HepG2 (cell line): ENCODE data around the gene FHDC1. TPM values are rescaled to one million over a fixed set of nuclear protein-coding genes. Genes with fewer than 3 reads are reported as not detected.

ENCODE experiments used
- ATAC-seq: fragments of 200-7000 bp; cut with Tn5 transposase; 3 replicates; pipeline ENCODE4 v1.9.1; 2020; ENCODE audit warnings: mild to moderate bottlenecking, moderate library complexity
- BruUV-seq: library from RNA; stranded (reverse); fragments of 400-500 nt; replicated peaks from 2 replicates; lab custom pipeline; 2021; lab: Mats Ljungman, UMichigan
- CTCF ChIA-PET: fragments of 300-600 bp; formaldehyde crosslinking; extraction: SDS; loops from one replicate; lab custom pipeline; 2021; ENCODE audit warnings: low total read pairs, inconsistent platforms, low intra/inter-chr PET ratio; lab: Yijun Ruan, JAX
- POLR2A ChIA-PET: fragments of 350-600 bp; sonication (Branson Sonifier 250); formaldehyde crosslinking; loops from one replicate; lab custom pipeline; 2020; ENCODE audit warnings: antibody characterized with exemption, inconsistent platforms; lab: Yijun Ruan, JAX
- DNase-seq: peaks from one replicate; pipeline ENCODE4 v3.0.0-alpha.2; 2015; ENCODE audit warnings: low spot score
- FAIRE-seq: peaks from 3 replicates; lab custom pipeline; 2011; peaks lifted over from hg19 to GRCh38; lab: Jason Lieb, UNC
- H2AFZ ChIP-seq: one replicate; pipeline ENCODE4 v1.6.1; 2011; ENCODE audit warnings: low read length, inconsistent platforms
- H3K27ac ChIP-seq: fragments of 300-600 bp; 3 replicates; pipeline ENCODE4 v1.8.0; 2011; ENCODE audit warnings: mixed run types, mild to moderate bottlenecking, mixed read lengths, low read length, inconsistent platforms; ENCODE audit not compliant: insufficient read depth; ENCODE audit errors: extremely low read length
- H3K27me3 ChIP-seq, 2 experiments: fragments of 200-600 bp in 1 of 2; 2 replicates in 1 of 2; 3 replicates in 1 of 2; pipeline versions ENCODE4 v1.6.0 to v1.8.0; 2011; ENCODE audit warnings: low read length in 2 of 2, mild to moderate bottlenecking in 2 of 2, moderate library complexity in 2 of 2, inconsistent platforms in 1 of 2; ENCODE audit not compliant: insufficient read depth in 2 of 2, control insufficient read depth in 1 of 2
- H3K36me3 ChIP-seq, 2 experiments: fragments of 200-600 bp in 1 of 2; replicated peaks in 1 of 2; 2 replicates in 1 of 2; 3 replicates in 1 of 2; pipeline versions ENCODE4 v1.5.1 to v1.8.0; 2011; ENCODE audit warnings: low read length in 2 of 2, inconsistent platforms in 1 of 2; ENCODE audit not compliant: insufficient read depth in 2 of 2, control insufficient read depth in 1 of 2
- H3K4me1 ChIP-seq: 2 replicates; pipeline ENCODE4 v1.5.1; 2012; ENCODE audit warnings: low read length, inconsistent platforms; ENCODE audit not compliant: insufficient read depth
- H3K4me2 ChIP-seq: 2 replicates; pipeline ENCODE4 v1.6.0; 2011; ENCODE audit warnings: low read depth, low read length, inconsistent platforms
- H3K4me3 ChIP-seq, 3 experiments: fragments of 200-600 bp in 1 of 3; sonication (generic), shearing (Covaris generic) in 1 of 3; replicated peaks in 1 of 3; 2 replicates each; pipeline ENCODE4 v1.5.1; 2011 to 2016; ENCODE audit warnings: low read length in 3 of 3, inconsistent platforms in 2 of 3, low read depth in 2 of 3, mild to moderate bottlenecking in 2 of 3, control low read depth in 1 of 3, mixed read lengths in 1 of 3; ENCODE audit not compliant: insufficient read depth in 1 of 3
- H3K79me2 ChIP-seq: one replicate; pipeline ENCODE4 v1.6.1; 2011; ENCODE audit warnings: low read length, inconsistent platforms; ENCODE audit not compliant: insufficient read depth
- H3K9ac ChIP-seq: 2 replicates; pipeline ENCODE4 v1.6.0; 2011; ENCODE audit warnings: mild to moderate bottlenecking, low read depth, low read length, inconsistent platforms; ENCODE audit not compliant: insufficient read depth
- H3K9me3 ChIP-seq: 2 replicates; pipeline ENCODE4 v1.5.1; 2012; ENCODE audit warnings: mild to moderate bottlenecking, low read length
- H4K20me1 ChIP-seq: 2 replicates; pipeline ENCODE4 v1.6.0; 2011; ENCODE audit warnings: inconsistent platforms, mild to moderate bottlenecking, low read length, moderate library complexity; ENCODE audit not compliant: insufficient read depth
- CBX1 ChIP-seq: IDR thresholded peaks from one replicate; pipeline ENCODE4 v1.6.1; 2016; ENCODE audit warnings: antibody characterized with exemption, low read depth
- CENPT ChIP-seq: sonication (generic); formaldehyde crosslinking; IDR thresholded peaks from 2 replicates; pipeline ENCODE4 v1.8.0; 2022; ENCODE audit warnings: low read depth, mild to moderate bottlenecking, moderate library complexity, missing genetic modification reagents
- CREM ChIP-seq, 2 experiments: sonication (generic) in 1 of 2; formaldehyde crosslinking in 1 of 2; IDR thresholded peaks; 2 replicates each; pipeline versions ENCODE4 v1.4.0 to v1.6.1; 2016 to 2020; ENCODE audit warnings: antibody characterized with exemption in 1 of 2, mild to moderate bottlenecking in 1 of 2, missing genetic modification reagents in 1 of 2
- HES4 ChIP-seq: sonication (generic); formaldehyde crosslinking; IDR thresholded peaks from 2 replicates; pipeline ENCODE4 v1.9.0; 2021; ENCODE audit warnings: mild to moderate bottlenecking, missing genetic modification reagents, borderline replicate concordance
- PRPF4 ChIP-seq: fragments of 200-400 bp; formaldehyde crosslinking; IDR thresholded peaks from 2 replicates; pipeline ENCODE4 v1.6.1; 2016; ENCODE audit warnings: low read length, low read depth; ENCODE audit not compliant: poor library complexity, severe bottlenecking
- SALL2 ChIP-seq: sonication (generic); formaldehyde crosslinking; IDR thresholded peaks from 2 replicates; pipeline ENCODE4 v1.8.1; 2023; ENCODE audit warnings: mild to moderate bottlenecking, missing genetic modification reagents, inconsistent platforms
- SNRNP70 ChIP-seq: fragments of 200-400 bp; formaldehyde crosslinking; IDR thresholded peaks from 2 replicates; pipeline ENCODE4 v1.6.1; 2017; ENCODE audit warnings: mild to moderate bottlenecking, low read depth, low read length, moderate library complexity
- SRSF1 ChIP-seq: fragments of 200-400 bp; formaldehyde crosslinking; optimal IDR thresholded peaks from 2 replicates; pipeline ENCODE3; 2017; ENCODE audit warnings: mild to moderate bottlenecking, low read depth, low read length, moderate library complexity
- ZNF549 ChIP-seq: sonication (generic); formaldehyde crosslinking; IDR thresholded peaks from 2 replicates; pipeline ENCODE4 v1.5.0; 2020; ENCODE audit warnings: missing genetic modification reagents
- ZNF672 ChIP-seq: sonication (generic); formaldehyde crosslinking; IDR thresholded peaks from 2 replicates; pipeline ENCODE4 v1.8.1; 2022; ENCODE audit warnings: missing genetic modification reagents
- ZNF747 ChIP-seq: sonication (generic); formaldehyde crosslinking; IDR thresholded peaks from 2 replicates; pipeline ENCODE4 v1.8.1; 2023; ENCODE audit warnings: missing genetic modification reagents, mild to moderate bottlenecking, borderline replicate concordance
- ZSCAN9 ChIP-seq: IDR thresholded peaks from 2 replicates; pipeline ENCODE4 v1.6.1; 2016; ENCODE audit warnings: borderline replicate concordance
- WGBS: methylation state at CpG from one replicate; pipeline ENCODE4 v1.1.6; 2017; ENCODE audit warnings: low lambda C conversion rate; 5-methylcytosine and 5-hydroxymethylcytosine counted together
- in situ Hi-C: cut with HindIII; loops from 2 replicates; pipeline ENCODE4 v1.10.0; 2017; ENCODE audit warnings: low pct_unique_long_range_greater_than_20kb; ENCODE audit not compliant: extremely low pct_ligation_motif_present
- intact Hi-C: fragments of 100-400 bp; cut with micrococcal nuclease; formaldehyde crosslinking; loops from one replicate; pipeline ENCODE4 v1.10.0; 2022; ENCODE audit not compliant: unreplicated experiment
- polyA plus RNA-seq, 8 experiments: library from polyadenylated mRNA; depleted of rRNA in 3 of 8; stranded (reverse) in 7 of 8; unstranded in 1 of 8; fragments of >200 nt; fragmentation: Illumina TruSeq in 4 of 8; extraction: Trizol in 4 of 8; gene quantifications; 2 replicates each; pipeline versions ENCODE4 v1.2.1 to v1.2.3, GENCODE V29; 2011 to 2016; ENCODE audit warnings: low read depth in 4 of 8, missing spikeins in 1 of 8, mixed read lengths in 1 of 8; ENCODE audit not compliant: insufficient read depth in 1 of 8
- total RNA-seq, 5 experiments: library from RNA; depleted of rRNA; stranded (reverse); fragments of >200 nt; fragmentation: Illumina TruSeq; extraction: Trizol; gene quantifications; 2 replicates each; pipeline ENCODE4 v1.2.3, GENCODE V29; 2016; ENCODE audit warnings: low read depth in 1 of 5
- TF ChIP-seq, protein P1 (sequence below), 2 experiments: fragments of 450-650 bp in 1 of 2; sonication (generic) in 1 of 2; formaldehyde crosslinking; IDR thresholded peaks; 2 replicates each; pipeline versions ENCODE4 v1.5.0 to v1.8.0; 2020 to 2022; ENCODE audit warnings: mild to moderate bottlenecking in 1 of 2, missing genetic modification reagents in 1 of 2
- TF ChIP-seq, protein P2 (sequence below): IDR thresholded peaks from 2 replicates; pipeline ENCODE4 v1.6.1; 2016
- TF ChIP-seq, protein P3 (sequence below): sonication (generic); formaldehyde crosslinking; IDR thresholded peaks from 2 replicates; pipeline ENCODE4 v1.5.0; 2020; ENCODE audit warnings: missing genetic modification reagents

Gene FHDC1
- total and polyA plus RNA-seq, 2 of the 13 experiments (the other 11 are each of a cell fraction or from before 2014, with no cell fraction given): 0.07 to 0.15 TPM

DNA sequence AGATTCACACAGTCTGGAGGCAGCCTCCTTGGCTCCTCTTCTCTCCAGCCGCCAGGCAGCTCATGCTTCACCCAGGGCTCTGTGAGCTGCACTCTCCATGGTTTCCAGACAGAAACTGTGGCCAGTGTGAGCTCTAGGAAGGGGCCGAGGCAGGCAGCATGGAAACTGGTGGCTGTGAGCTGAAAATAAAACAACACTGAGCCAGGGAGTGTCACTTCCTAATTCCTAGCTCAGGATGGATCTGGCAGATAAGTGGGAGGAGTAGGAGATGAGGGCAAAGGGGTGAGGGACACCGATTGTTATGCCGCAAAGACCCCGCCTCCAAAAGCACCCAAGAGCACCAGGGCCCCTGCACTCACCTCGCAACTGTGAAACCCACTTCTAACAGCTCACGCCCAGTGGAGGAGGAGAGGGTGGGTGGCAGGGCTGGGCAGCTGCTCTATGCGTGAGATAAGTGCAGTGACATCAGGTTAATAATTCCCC, 69.8 kb downstream of the FHDC1 start:
- H4K20me1 ChIP-seq: no peaks in the 10 kb centered on the region
- peak overlapping the region; percentile 39; the same call in 1 of the 2 replicates for H3K4me2 ChIP-seq
- ATAC-seq: peak; percentile 56
- POLR2A ChIA-PET: no interaction called here
- CTCF ChIA-PET: no interaction called here
- BruUV-seq: no TSS peak
- in situ Hi-C loops (no loop called here), intact Hi-C loops (no loop called here)
- WGBS: 11% methylated on average over 8 of the region's 8 CpGs
- FAIRE-seq: no peak
- H3K9me3 ChIP-seq: no peaks in the 10 kb centered on the region
- no peaks in the 10 kb centered on the region for H3K79me2 ChIP-seq
- DNase-seq: no peak
- no peak overlapping the region for H3K27ac ChIP-seq
- H3K27me3 ChIP-seq: peaks cover 0 to 32% of the 10 kb centered on the region in 2 experiments; a peak in 1 of 5 replicates
- no peaks in the 10 kb centered on the region for H3K36me3 ChIP-seq
- no peak for TF ChIP-seq SALL2 (CRISPR knock-in tag)
- TF ChIP-seq ZNF747: no peak
- TF ChIP-seq, protein P1, sequence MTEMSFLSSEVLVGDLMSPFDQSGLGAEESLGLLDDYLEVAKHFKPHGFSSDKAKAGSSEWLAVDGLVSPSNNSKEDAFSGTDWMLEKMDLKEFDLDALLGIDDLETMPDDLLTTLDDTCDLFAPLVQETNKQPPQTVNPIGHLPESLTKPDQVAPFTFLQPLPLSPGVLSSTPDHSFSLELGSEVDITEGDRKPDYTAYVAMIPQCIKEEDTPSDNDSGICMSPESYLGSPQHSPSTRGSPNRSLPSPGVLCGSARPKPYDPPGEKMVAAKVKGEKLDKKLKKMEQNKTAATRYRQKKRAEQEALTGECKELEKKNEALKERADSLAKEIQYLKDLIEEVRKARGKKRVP (CRISPR knock-in tag; IDR thresholded peaks at IDR 0.05): no peak
- no peak for TF ChIP-seq HES4 (CRISPR knock-in tag)
- TF ChIP-seq CENPT (CRISPR knock-in tag): no peak
- TF ChIP-seq ZSCAN9 (CRISPR knock-in tag): no peak
- no peak for TF ChIP-seq CBX1
- no peak for TF ChIP-seq SRSF1
- TF ChIP-seq CREM (IDR thresholded peaks at IDR 0.05): no peak
- TF ChIP-seq CREM (CRISPR knock-in tag; IDR thresholded peaks at IDR 0.05): no peak
- no peak for TF ChIP-seq PRPF4
- TF ChIP-seq, protein P2, sequence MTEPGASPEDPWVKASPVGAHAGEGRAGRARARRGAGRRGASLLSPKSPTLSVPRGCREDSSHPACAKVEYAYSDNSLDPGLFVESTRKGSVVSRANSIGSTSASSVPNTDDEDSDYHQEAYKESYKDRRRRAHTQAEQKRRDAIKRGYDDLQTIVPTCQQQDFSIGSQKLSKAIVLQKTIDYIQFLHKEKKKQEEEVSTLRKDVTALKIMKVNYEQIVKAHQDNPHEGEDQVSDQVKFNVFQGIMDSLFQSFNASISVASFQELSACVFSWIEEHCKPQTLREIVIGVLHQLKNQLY (CRISPR knock-in tag): no peak
- TF ChIP-seq ZNF549 (CRISPR knock-in tag): no peak
- TF ChIP-seq, protein P3, sequence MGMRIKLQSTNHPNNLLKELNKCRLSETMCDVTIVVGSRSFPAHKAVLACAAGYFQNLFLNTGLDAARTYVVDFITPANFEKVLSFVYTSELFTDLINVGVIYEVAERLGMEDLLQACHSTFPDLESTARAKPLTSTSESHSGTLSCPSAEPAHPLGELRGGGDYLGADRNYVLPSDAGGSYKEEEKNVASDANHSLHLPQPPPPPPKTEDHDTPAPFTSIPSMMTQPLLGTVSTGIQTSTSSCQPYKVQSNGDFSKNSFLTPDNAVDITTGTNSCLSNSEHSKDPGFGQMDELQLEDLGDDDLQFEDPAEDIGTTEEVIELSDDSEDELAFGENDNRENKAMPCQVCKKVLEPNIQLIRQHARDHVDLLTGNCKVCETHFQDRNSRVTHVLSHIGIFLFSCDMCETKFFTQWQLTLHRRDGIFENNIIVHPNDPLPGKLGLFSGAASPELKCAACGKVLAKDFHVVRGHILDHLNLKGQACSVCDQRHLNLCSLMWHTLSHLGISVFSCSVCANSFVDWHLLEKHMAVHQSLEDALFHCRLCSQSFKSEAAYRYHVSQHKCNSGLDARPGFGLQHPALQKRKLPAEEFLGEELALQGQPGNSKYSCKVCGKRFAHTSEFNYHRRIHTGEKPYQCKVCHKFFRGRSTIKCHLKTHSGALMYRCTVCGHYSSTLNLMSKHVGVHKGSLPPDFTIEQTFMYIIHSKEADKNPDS (CRISPR knock-in tag): no peak
- TF ChIP-seq ZNF672 (CRISPR knock-in tag): no peak
- TF ChIP-seq SNRNP70: no peak
- 0 out of 2 replicates have a peak overlapping the region, but pooled peaks have one; percentile 1 for H3K9ac ChIP-seq
- 0 out of 2 replicates have a peak, but pooled peaks cover 7% of the 10 kb centered on the region for H3K4me1 ChIP-seq
- H2AFZ ChIP-seq: no peak overlapping the region
- H3K4me3 ChIP-seq: no peak overlapping the region; a peak in 1 of 6 replicates
